ENCODE data around the gene KIF21B.

Gene KIF21B

GRCh38 chr1:201053155-201053860 lies 29.8 kb upstream of the KIF21B start:
- Histone ChIP-seq H3K9me3 (ENCODE audit: severe bottlenecking) (no peaks in the 10 kb centered on the region), H3K4me3 (ENCODE audit: low read depth, low read length) (no peak overlapping the region), H3K27me3 (ENCODE audit: insufficient read depth, low read depth, severe bottlenecking) (no peaks in the 10 kb centered on the region), H3K36me3 (no peaks in the 10 kb centered on the region), H3K27ac (no peak overlapping the region)
- DNase-seq = no peak
- peak; percentile 81 for TF ChIP-seq CTCF (IDR thresholded peaks at IDR 0.05; ENCODE audit: low read depth, low read length)

GRCh38 chr1:201051399-201051798 lies 27.9 kb upstream of the KIF21B start:
- Histone ChIP-seq H3K36me3 (no peaks in the 10 kb centered on the region), H3K27ac (no peak overlapping the region), H3K4me3 (ENCODE audit: low read depth, low read length) (no peak overlapping the region), H3K27me3 (ENCODE audit: insufficient read depth, low read depth, severe bottlenecking) (no peaks in the 10 kb centered on the region), H3K9me3 (ENCODE audit: severe bottlenecking) (no peaks in the 10 kb centered on the region)
- no peak for TF ChIP-seq CTCF (IDR thresholded peaks at IDR 0.05; ENCODE audit: low read depth, low read length)
- DNase-seq = no peak

GRCh38 chr1:201050515-201051277 lies 27.2 kb upstream of the KIF21B start:
- no peaks in the 10 kb centered on the region for H3K9me3 ChIP-seq (ENCODE audit: severe bottlenecking)
- no peak overlapping the region for H3K27ac ChIP-seq
- DNase-seq = no peak
- no peak for TF ChIP-seq CTCF (IDR thresholded peaks at IDR 0.05; ENCODE audit: low read depth, low read length)
- no peak overlapping the region for H3K4me3 ChIP-seq (ENCODE audit: low read depth, low read length)
- no peaks in the 10 kb centered on the region for H3K27me3 ChIP-seq (ENCODE audit: insufficient read depth, low read depth, severe bottlenecking)
- no peaks in the 10 kb centered on the region for H3K36me3 ChIP-seq

DNA sequence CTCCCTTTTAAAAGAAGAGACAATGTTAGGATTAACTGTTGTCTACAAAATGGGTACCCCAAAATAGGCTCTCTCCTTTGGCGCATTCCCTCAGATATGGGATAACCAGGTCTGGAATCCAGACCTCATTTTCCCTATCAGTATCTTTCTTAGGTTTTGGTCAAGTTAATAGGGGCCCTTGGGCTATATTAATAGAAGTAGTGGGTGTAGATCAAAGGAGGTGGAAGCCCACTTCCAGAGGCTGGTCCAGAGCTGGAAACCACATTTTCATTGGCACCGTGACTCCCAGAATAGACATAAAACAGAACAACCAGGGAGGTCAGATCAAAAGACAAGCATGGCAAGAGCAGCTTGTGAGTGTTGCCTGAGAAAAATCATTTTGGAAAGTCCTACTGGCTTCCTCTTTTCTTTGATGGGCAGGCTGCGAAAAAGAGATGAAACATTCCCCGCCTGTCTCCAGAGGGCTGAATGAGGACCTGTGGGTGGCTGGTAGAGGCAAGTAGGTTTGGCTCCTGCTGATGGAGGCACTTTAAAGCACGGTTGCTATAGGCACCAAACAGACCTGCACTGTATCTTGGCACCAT lies 25.8 kb upstream of the KIF21B start:
- no peak for DNase-seq
- no peaks in the 10 kb centered on the region for H3K27me3 ChIP-seq (ENCODE audit: insufficient read depth, low read depth, severe bottlenecking)
- H3K9me3 ChIP-seq (ENCODE audit: severe bottlenecking) = no peaks in the 10 kb centered on the region
- no peaks in the 10 kb centered on the region for H3K36me3 ChIP-seq
- no peak for TF ChIP-seq CTCF (IDR thresholded peaks at IDR 0.05; ENCODE audit: low read depth, low read length)
- no peak overlapping the region for H3K27ac ChIP-seq
- H3K4me3 ChIP-seq (ENCODE audit: low read depth, low read length) = no peak overlapping the region

DNA sequence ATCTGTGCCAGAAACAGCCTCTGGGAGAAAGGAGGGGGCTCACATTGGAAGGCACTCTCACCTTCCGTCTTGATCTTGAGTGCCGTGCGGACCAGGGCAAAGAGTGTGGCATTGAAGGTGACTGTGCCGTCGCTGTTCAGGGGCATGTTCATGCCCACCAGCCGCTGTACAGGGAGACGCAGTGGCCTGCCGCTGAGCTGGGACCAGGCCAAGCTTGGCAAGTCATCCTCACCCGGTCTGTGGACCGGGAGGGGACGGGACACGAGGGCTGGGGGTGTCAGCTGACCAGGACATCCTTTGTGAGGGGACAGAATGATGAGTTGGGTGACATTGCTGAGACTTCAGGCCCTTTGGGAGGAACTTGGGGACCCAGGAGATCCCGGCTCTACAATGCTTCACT lies 25.0 kb upstream of the KIF21B start:
- DNase-seq = no peak
- Histone ChIP-seq H3K4me3 (ENCODE audit: low read depth, low read length) (no peak overlapping the region), H3K9me3 (ENCODE audit: severe bottlenecking) (no peaks in the 10 kb centered on the region), H3K27me3 (ENCODE audit: insufficient read depth, low read depth, severe bottlenecking) (no peaks in the 10 kb centered on the region), H3K36me3 (no peaks in the 10 kb centered on the region), H3K27ac (no peak overlapping the region)
- TF ChIP-seq CTCF (IDR thresholded peaks at IDR 0.05; ENCODE audit: low read depth, low read length) = no peak
